Ectodermal cell (in vitro differentiated cells): ENCODE results near the gene GCN1.
A peak's percentile ranks its signal among the peaks of the same experiment; 100 is the strongest.
"Not testable (repeated sequence)": the region's sequence is repeated elsewhere in the genome, so short reads cannot be mapped to it uniquely, and the experiment has no call there.

Experiments used
- H3K27ac ChIP-seq: 2 replicates; pipeline ENCODE4 v1.7.0; 2013; ENCODE audit warnings: mild to moderate bottlenecking, low read depth, low read length; ENCODE audit not compliant: insufficient read depth, poor library complexity, severe bottlenecking
- H3K27me3 ChIP-seq: 2 replicates; pipeline ENCODE4 v1.7.0; 2013; ENCODE audit warnings: mild to moderate bottlenecking, low read length; ENCODE audit not compliant: insufficient read depth, control insufficient read depth, poor library complexity, severe bottlenecking
- H3K36me3 ChIP-seq: one replicate; pipeline ENCODE4 v1.7.0; 2013; ENCODE audit warnings: low read length; ENCODE audit not compliant: control insufficient read depth, insufficient read depth
- H3K4me1 ChIP-seq: one replicate; pipeline ENCODE4 v1.7.0; 2013; ENCODE audit warnings: low read length; ENCODE audit not compliant: control insufficient read depth, insufficient read depth
- H3K4me3 ChIP-seq: 2 replicates; pipeline ENCODE4 v1.7.0; 2013; ENCODE audit warnings: low read depth, low read length, control low read depth; ENCODE audit not compliant: insufficient read depth
- H3K9me3 ChIP-seq: 2 replicates; pipeline ENCODE4 v1.7.0; 2013; ENCODE audit warnings: mild to moderate bottlenecking, low read length, moderate library complexity; ENCODE audit not compliant: control insufficient read depth
- WGBS, 2 experiments: methylation state at CpG; one replicate each; pipeline ENCODE4 v1.1.7; 2013; ENCODE audit warnings: missing lambda C conversion rate in 2 of 2; 5-methylcytosine and 5-hydroxymethylcytosine counted together

GCN1 gene

GRCh38 chr12:120197542-120197887 lies 3.0 kb upstream of the GCN1 start:
- H3K36me3 ChIP-seq, result peaks cover 35% of the 10 kb centered on the region
- 98 to 99% methylated on average over 4 of the region's 4 CpGs for WGBS, 2 experiments
- H3K4me3 ChIP-seq, result no peak overlapping the region
- H3K27ac ChIP-seq, result no peak overlapping the region
- H3K9me3 ChIP-seq, result no peaks in the 10 kb centered on the region
- H3K27me3 ChIP-seq, result no peaks in the 10 kb centered on the region
- H3K4me1 ChIP-seq, result peaks cover 21% of the 10 kb centered on the region

- H3K4me3 ChIP-seq, H3K27me3 ChIP-seq, H3K9me3 ChIP-seq, H3K27ac ChIP-seq: not testable (repeated sequence)
- Histone ChIP-seq H3K36me3 (peaks cover 35% of the 10 kb centered on the region), H3K4me1 (peaks cover 21% of the 10 kb centered on the region)
- 91 to 94% methylated on average over 7 of the region's 7 CpGs for WGBS, 2 experiments
These were observed 2.5 kb upstream of the GCN1 start for GRCh38 chr12:120196817-120197541.

- no peak overlapping the region for H3K27ac ChIP-seq
- peaks cover 21% of the 10 kb centered on the region for H3K4me1 ChIP-seq
- no peak overlapping the region for H3K4me3 ChIP-seq
- H3K27me3 ChIP-seq, result no peaks in the 10 kb centered on the region
- H3K9me3 ChIP-seq, result no peaks in the 10 kb centered on the region
- peaks cover 35% of the 10 kb centered on the region for H3K36me3 ChIP-seq
- 96 to 100% methylated on average over 1 of the region's 1 CpG for WGBS, 2 experiments
These were observed 1.8 kb upstream of the GCN1 start for GRCh38 chr12:120196363-120196762.

- WGBS, 2 experiments, result 0 to 1% methylated on average over 18 of the region's 18 CpGs
- peak overlapping the region; percentile 60 for H3K27ac ChIP-seq
- H3K27me3 ChIP-seq, result no peaks in the 10 kb centered on the region
- H3K4me3 ChIP-seq, result peak overlapping the region; percentile 92
- peaks cover 12% of the 10 kb centered on the region for H3K4me1 ChIP-seq
- H3K36me3 ChIP-seq, result peaks cover 35% of the 10 kb centered on the region
- H3K9me3 ChIP-seq, result no peaks in the 10 kb centered on the region
These were observed 335 bp downstream of the GCN1 start for GRCh38 chr12:120194226-120194533.

GRCh38 chr12:120193286-120193685 lies 1.2 kb downstream of the GCN1 start:
- peak overlapping the region; percentile 92 for H3K4me3 ChIP-seq
- 91 to 92% methylated on average over 8 of the region's 8 CpGs for WGBS, 2 experiments

GRCh38 chr12:120190985-120191480 lies 3.5 kb downstream of the GCN1 start:
- 95 to 97% methylated on average over 7 of the region's 7 CpGs for WGBS, 2 experiments
- Histone ChIP-seq H3K9me3 (no peaks in the 10 kb centered on the region), H3K4me3 (no peak overlapping the region), H3K36me3 (peaks cover 16% of the 10 kb centered on the region), H3K4me1 (peaks cover 6% of the 10 kb centered on the region), H3K27ac (no peak overlapping the region), H3K27me3 (no peaks in the 10 kb centered on the region)

More at GRCh38 chr12:120193286-120193685, 1.2 kb downstream of the GCN1 start:
- H3K36me3 ChIP-seq, result peaks cover 33% of the 10 kb centered on the region
- H3K4me1 ChIP-seq, H3K9me3 ChIP-seq, H3K27ac ChIP-seq, H3K27me3 ChIP-seq: not testable (repeated sequence)

- 95 to 97% methylated on average over 5 of the region's 5 CpGs for WGBS, 2 experiments
- no peaks in the 10 kb centered on the region for H3K27me3 ChIP-seq
- peaks cover 13% of the 10 kb centered on the region for H3K36me3 ChIP-seq
- H3K27ac ChIP-seq, result no peak overlapping the region
- no peak overlapping the region for H3K4me3 ChIP-seq
- H3K9me3 ChIP-seq, result no peaks in the 10 kb centered on the region
- H3K4me1 ChIP-seq, result peaks cover 6% of the 10 kb centered on the region
These were observed 4.1 kb downstream of the GCN1 start for GRCh38 chr12:120190386-120190785.

- no peaks in the 10 kb centered on the region for H3K9me3 ChIP-seq
- H3K36me3 ChIP-seq, result peaks cover 27% of the 10 kb centered on the region
- H3K4me3 ChIP-seq, result no peak overlapping the region
- H3K27ac ChIP-seq, result no peak overlapping the region
- WGBS, 2 experiments, result 92 to 96% methylated on average over 4 of the region's 4 CpGs
- H3K27me3 ChIP-seq, result no peaks in the 10 kb centered on the region
- no peaks in the 10 kb centered on the region for H3K4me1 ChIP-seq
These were observed 7.9 kb downstream of the GCN1 start for GRCh38 chr12:120186654-120187053.

GRCh38 chr12:120183211-120183631 lies 11.3 kb downstream of the GCN1 start:
- no peak overlapping the region for H3K4me3 ChIP-seq
- H3K27me3 ChIP-seq, result no peaks in the 10 kb centered on the region
- no peaks in the 10 kb centered on the region for H3K4me1 ChIP-seq
- no peaks in the 10 kb centered on the region for H3K9me3 ChIP-seq
- WGBS, 2 experiments, result 94 to 98% methylated on average over 5 of the region's 5 CpGs
- H3K27ac ChIP-seq, result no peak overlapping the region
- H3K36me3 ChIP-seq, result peaks cover 38% of the 10 kb centered on the region

GRCh38 chr12:120181991-120182631 lies 12.4 kb downstream of the GCN1 start:
- no peaks in the 10 kb centered on the region for H3K9me3 ChIP-seq
- no peaks in the 10 kb centered on the region for H3K4me1 ChIP-seq
- H3K27me3 ChIP-seq, result no peaks in the 10 kb centered on the region
- H3K4me3 ChIP-seq, result no peak overlapping the region
- H3K36me3 ChIP-seq, result peaks cover 42% of the 10 kb centered on the region
- H3K27ac ChIP-seq, result no peak overlapping the region
- WGBS, 2 experiments, result 94% methylated on average over 8 of the region's 8 CpGs
